SU-DHL-6 (cell line): ENCODE results near the gene GRIK3.

Experiments
- EZH2phosphoT487 ChIP-seq: fragments of 200-600 bp; sonication (generic), shearing (Covaris generic); conservative IDR thresholded peaks from 2 replicates; pipeline ENCODE4 v1.6.1; 2018; ENCODE audit warnings: mild to moderate bottlenecking, antibody characterized with exemption, low read length, moderate library complexity, mixed read lengths
- TF ChIP-seq, protein P1 (sequence below): fragments of 200-600 bp; sonication (generic); IDR thresholded peaks from one replicate; pipeline ENCODE4 v1.5.1; 2017; ENCODE audit warnings: antibody characterized with exemption, mild to moderate bottlenecking, low read length, moderate library complexity; ENCODE audit not compliant: insufficient read depth, poor library complexity, severe bottlenecking

DNA sequence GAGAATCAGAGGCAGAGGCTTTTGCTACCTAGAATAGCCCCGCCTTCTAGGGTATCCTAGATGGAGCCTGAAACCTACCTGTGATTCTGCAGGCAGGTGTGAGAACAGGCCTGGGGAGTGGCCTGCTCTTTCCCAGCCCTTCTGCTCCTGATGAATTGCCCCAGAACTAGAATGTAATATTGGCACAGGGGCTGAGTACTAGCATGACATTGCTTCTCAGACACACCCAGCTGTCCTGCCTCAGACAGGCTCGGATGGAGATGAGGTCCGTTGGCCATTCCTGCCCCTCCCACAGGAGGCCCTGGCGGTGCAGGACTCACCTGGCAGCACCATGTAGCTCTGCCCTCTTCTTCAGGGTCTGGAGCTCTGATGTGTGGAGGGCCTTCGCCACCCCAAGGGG, 237.6 kb downstream of the GRIK3 start:
- TF ChIP-seq, protein P1, sequence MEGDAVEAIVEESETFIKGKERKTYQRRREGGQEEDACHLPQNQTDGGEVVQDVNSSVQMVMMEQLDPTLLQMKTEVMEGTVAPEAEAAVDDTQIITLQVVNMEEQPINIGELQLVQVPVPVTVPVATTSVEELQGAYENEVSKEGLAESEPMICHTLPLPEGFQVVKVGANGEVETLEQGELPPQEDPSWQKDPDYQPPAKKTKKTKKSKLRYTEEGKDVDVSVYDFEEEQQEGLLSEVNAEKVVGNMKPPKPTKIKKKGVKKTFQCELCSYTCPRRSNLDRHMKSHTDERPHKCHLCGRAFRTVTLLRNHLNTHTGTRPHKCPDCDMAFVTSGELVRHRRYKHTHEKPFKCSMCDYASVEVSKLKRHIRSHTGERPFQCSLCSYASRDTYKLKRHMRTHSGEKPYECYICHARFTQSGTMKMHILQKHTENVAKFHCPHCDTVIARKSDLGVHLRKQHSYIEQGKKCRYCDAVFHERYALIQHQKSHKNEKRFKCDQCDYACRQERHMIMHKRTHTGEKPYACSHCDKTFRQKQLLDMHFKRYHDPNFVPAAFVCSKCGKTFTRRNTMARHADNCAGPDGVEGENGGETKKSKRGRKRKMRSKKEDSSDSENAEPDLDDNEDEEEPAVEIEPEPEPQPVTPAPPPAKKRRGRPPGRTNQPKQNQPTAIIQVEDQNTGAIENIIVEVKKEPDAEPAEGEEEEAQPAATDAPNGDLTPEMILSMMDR = no peak
- TF ChIP-seq EZH2phosphoT487 = no peak
